HepG2 (cell line): Measurements from ENCODE around the gene DPH1. TPM values are rescaled to one million over a fixed set of nuclear protein-coding genes. Genes with fewer than 3 reads are reported as not detected.

Source experiments
- ATAC-seq: fragments of 200-7000 bp; cut with Tn5 transposase; 3 replicates; pipeline ENCODE4 v1.9.1; 2020; ENCODE audit warnings: mild to moderate bottlenecking, moderate library complexity
- BruUV-seq: library from RNA; stranded (reverse); fragments of 400-500 nt; replicated peaks from 2 replicates; lab custom pipeline; 2021; lab: Mats Ljungman, UMichigan
- CTCF ChIA-PET: fragments of 300-600 bp; formaldehyde crosslinking; extraction: SDS; loops from one replicate; lab custom pipeline; 2021; ENCODE audit warnings: low total read pairs, inconsistent platforms, low intra/inter-chr PET ratio; lab: Yijun Ruan, JAX
- POLR2A ChIA-PET: fragments of 350-600 bp; sonication (Branson Sonifier 250); formaldehyde crosslinking; loops from one replicate; lab custom pipeline; 2020; ENCODE audit warnings: antibody characterized with exemption, inconsistent platforms; lab: Yijun Ruan, JAX
- DNase-seq: peaks from one replicate; pipeline ENCODE4 v3.0.0-alpha.2; 2015; ENCODE audit warnings: low spot score
- FAIRE-seq: peaks from 3 replicates; lab custom pipeline; 2011; peaks lifted over from hg19 to GRCh38; lab: Jason Lieb, UNC
- H2AFZ ChIP-seq: one replicate; pipeline ENCODE4 v1.6.1; 2011; ENCODE audit warnings: low read length, inconsistent platforms
- H3K27ac ChIP-seq: fragments of 300-600 bp; 3 replicates; pipeline ENCODE4 v1.8.0; 2011; ENCODE audit warnings: mixed run types, mild to moderate bottlenecking, mixed read lengths, low read length, inconsistent platforms; ENCODE audit not compliant: insufficient read depth; ENCODE audit errors: extremely low read length
- H3K27me3 ChIP-seq, 2 experiments: fragments of 200-600 bp in 1 of 2; 2 replicates in 1 of 2; 3 replicates in 1 of 2; pipeline versions ENCODE4 v1.6.0 to v1.8.0; 2011; ENCODE audit warnings: low read length in 2 of 2, mild to moderate bottlenecking in 2 of 2, moderate library complexity in 2 of 2, inconsistent platforms in 1 of 2; ENCODE audit not compliant: insufficient read depth in 2 of 2, control insufficient read depth in 1 of 2
- H3K36me3 ChIP-seq, 2 experiments: fragments of 200-600 bp in 1 of 2; replicated peaks in 1 of 2; 2 replicates in 1 of 2; 3 replicates in 1 of 2; pipeline versions ENCODE4 v1.5.1 to v1.8.0; 2011; ENCODE audit warnings: low read length in 2 of 2, inconsistent platforms in 1 of 2; ENCODE audit not compliant: insufficient read depth in 2 of 2, control insufficient read depth in 1 of 2
- H3K4me1 ChIP-seq: 2 replicates; pipeline ENCODE4 v1.5.1; 2012; ENCODE audit warnings: low read length, inconsistent platforms; ENCODE audit not compliant: insufficient read depth
- H3K4me2 ChIP-seq: 2 replicates; pipeline ENCODE4 v1.6.0; 2011; ENCODE audit warnings: low read depth, low read length, inconsistent platforms
- H3K4me3 ChIP-seq, 3 experiments: fragments of 200-600 bp in 1 of 3; sonication (generic), shearing (Covaris generic) in 1 of 3; replicated peaks in 1 of 3; 2 replicates each; pipeline ENCODE4 v1.5.1; 2011 to 2016; ENCODE audit warnings: low read length in 3 of 3, inconsistent platforms in 2 of 3, low read depth in 2 of 3, mild to moderate bottlenecking in 2 of 3, control low read depth in 1 of 3, mixed read lengths in 1 of 3; ENCODE audit not compliant: insufficient read depth in 1 of 3
- H3K79me2 ChIP-seq: one replicate; pipeline ENCODE4 v1.6.1; 2011; ENCODE audit warnings: low read length, inconsistent platforms; ENCODE audit not compliant: insufficient read depth
- H3K9ac ChIP-seq: 2 replicates; pipeline ENCODE4 v1.6.0; 2011; ENCODE audit warnings: mild to moderate bottlenecking, low read depth, low read length, inconsistent platforms; ENCODE audit not compliant: insufficient read depth
- H3K9me3 ChIP-seq: 2 replicates; pipeline ENCODE4 v1.5.1; 2012; ENCODE audit warnings: mild to moderate bottlenecking, low read length
- H4K20me1 ChIP-seq: 2 replicates; pipeline ENCODE4 v1.6.0; 2011; ENCODE audit warnings: inconsistent platforms, mild to moderate bottlenecking, low read length, moderate library complexity; ENCODE audit not compliant: insufficient read depth
- NFAT5 ChIP-seq: sonication (generic); formaldehyde crosslinking; IDR thresholded peaks from 2 replicates; pipeline ENCODE4 v1.4.0; 2020; ENCODE audit warnings: missing genetic modification reagents
- NFATC3 ChIP-seq: sonication (generic); formaldehyde crosslinking; IDR thresholded peaks from 2 replicates; pipeline ENCODE4 v1.5.1; 2020; ENCODE audit warnings: mild to moderate bottlenecking, missing genetic modification reagents
- RAD21 ChIP-seq: fragments of 450-650 bp; formaldehyde crosslinking; IDR thresholded peaks from 2 replicates; pipeline ENCODE4 v1.5.0; 2020; ENCODE audit warnings: mild to moderate bottlenecking
- RFX5 ChIP-seq: IDR thresholded peaks from 2 replicates; pipeline ENCODE4 v1.6.1; 2011; ENCODE audit warnings: low read depth, low read length, improper control_type of control experiment
- SMAD9 ChIP-seq: sonication (generic); formaldehyde crosslinking; IDR thresholded peaks from 2 replicates; pipeline ENCODE4 v1.5.1; 2020; ENCODE audit warnings: mild to moderate bottlenecking, missing genetic modification reagents
- ZNF101 ChIP-seq: sonication (generic); formaldehyde crosslinking; IDR thresholded peaks from 2 replicates; pipeline ENCODE4 v1.4.0; 2020; ENCODE audit warnings: mild to moderate bottlenecking, low read depth, missing genetic modification reagents, borderline replicate concordance
- ZNF282 ChIP-seq: fragments of 450-650 bp; IDR thresholded peaks from 2 replicates; pipeline ENCODE4 v1.6.1; 2018; ENCODE audit not compliant: partially characterized antibody
- ZNF326 ChIP-seq: sonication (generic); formaldehyde crosslinking; IDR thresholded peaks from 2 replicates; pipeline ENCODE4 v1.4.0; 2020; ENCODE audit warnings: missing genetic modification reagents, borderline replicate concordance
- ZNF766 ChIP-seq: sonication (generic); formaldehyde crosslinking; IDR thresholded peaks from 2 replicates; pipeline ENCODE4 v1.5.0; 2020; ENCODE audit warnings: missing genetic modification reagents, borderline replicate concordance
- WGBS: methylation state at CpG from one replicate; pipeline ENCODE4 v1.1.6; 2017; ENCODE audit warnings: low lambda C conversion rate; 5-methylcytosine and 5-hydroxymethylcytosine counted together
- in situ Hi-C: cut with HindIII; loops from 2 replicates; pipeline ENCODE4 v1.10.0; 2017; ENCODE audit warnings: low pct_unique_long_range_greater_than_20kb; ENCODE audit not compliant: extremely low pct_ligation_motif_present
- intact Hi-C: fragments of 100-400 bp; cut with micrococcal nuclease; formaldehyde crosslinking; loops from one replicate; pipeline ENCODE4 v1.10.0; 2022; ENCODE audit not compliant: unreplicated experiment
- polyA plus RNA-seq, 8 experiments: library from polyadenylated mRNA; depleted of rRNA in 3 of 8; stranded (reverse) in 7 of 8; unstranded in 1 of 8; fragments of >200 nt; fragmentation: Illumina TruSeq in 4 of 8; extraction: Trizol in 4 of 8; gene quantifications; 2 replicates each; pipeline versions ENCODE4 v1.2.1 to v1.2.3, GENCODE V29; 2011 to 2016; ENCODE audit warnings: low read depth in 4 of 8, missing spikeins in 1 of 8, mixed read lengths in 1 of 8; ENCODE audit not compliant: insufficient read depth in 1 of 8
- total RNA-seq, 5 experiments: library from RNA; depleted of rRNA; stranded (reverse); fragments of >200 nt; fragmentation: Illumina TruSeq; extraction: Trizol; gene quantifications; 2 replicates each; pipeline ENCODE4 v1.2.3, GENCODE V29; 2016; ENCODE audit warnings: low read depth in 1 of 5
- TF ChIP-seq, protein P1 (sequence below): sonication (generic); formaldehyde crosslinking; IDR thresholded peaks from 2 replicates; pipeline ENCODE4 v1.4.0; 2020; ENCODE audit warnings: missing genetic modification reagents
- TF ChIP-seq, protein P2 (sequence below): sonication (generic); formaldehyde crosslinking; IDR thresholded peaks from 2 replicates; pipeline ENCODE4 v1.4.0; 2020; ENCODE audit warnings: missing genetic modification reagents

The DPH1 gene
- total and polyA plus RNA-seq, 2 of the 13 experiments (the other 11 are each of a cell fraction or from before 2014, with no cell fraction given), result 25.3 to 42.8 TPM

GRCh38 chr17:2048805-2049204 is 18.9 kb downstream of the DPH1 start:
- no TSS peak for BruUV-seq
- Histone ChIP-seq H3K4me3 (peak overlapping the region in 2 of 3 experiments; percentile 70 to 82; a peak in 2 of 6 replicates), H3K27ac (no peak overlapping the region), H3K4me2 (peak overlapping the region; percentile 91), H3K4me1 (peaks cover 30% of the 10 kb centered on the region), H3K27me3 (peaks cover 4 to 22% of the 10 kb centered on the region in 2 experiments; a peak in 4 of 5 replicates), H3K9me3 (no peaks in the 10 kb centered on the region), H3K79me2 (no peaks in the 10 kb centered on the region), H4K20me1 (peaks cover 12% of the 10 kb centered on the region; the same call in 1 of the 2 replicates), H3K36me3 (no peaks in the 10 kb centered on the region), H3K9ac (no peak overlapping the region; the same call in 1 of the 2 replicates), H2AFZ (no peak overlapping the region)
- FAIRE-seq (no peak), DNase-seq (no peak), ATAC-seq (no peak)
- no peak for TF ChIP-seq ZNF101
- TF ChIP-seq SMAD9 (CRISPR knock-in tag), result no peak
- no peak for TF ChIP-seq ZNF326 (CRISPR knock-in tag)
- TF ChIP-seq ZNF766 (CRISPR knock-in tag), result no peak
- TF ChIP-seq, protein P1, sequence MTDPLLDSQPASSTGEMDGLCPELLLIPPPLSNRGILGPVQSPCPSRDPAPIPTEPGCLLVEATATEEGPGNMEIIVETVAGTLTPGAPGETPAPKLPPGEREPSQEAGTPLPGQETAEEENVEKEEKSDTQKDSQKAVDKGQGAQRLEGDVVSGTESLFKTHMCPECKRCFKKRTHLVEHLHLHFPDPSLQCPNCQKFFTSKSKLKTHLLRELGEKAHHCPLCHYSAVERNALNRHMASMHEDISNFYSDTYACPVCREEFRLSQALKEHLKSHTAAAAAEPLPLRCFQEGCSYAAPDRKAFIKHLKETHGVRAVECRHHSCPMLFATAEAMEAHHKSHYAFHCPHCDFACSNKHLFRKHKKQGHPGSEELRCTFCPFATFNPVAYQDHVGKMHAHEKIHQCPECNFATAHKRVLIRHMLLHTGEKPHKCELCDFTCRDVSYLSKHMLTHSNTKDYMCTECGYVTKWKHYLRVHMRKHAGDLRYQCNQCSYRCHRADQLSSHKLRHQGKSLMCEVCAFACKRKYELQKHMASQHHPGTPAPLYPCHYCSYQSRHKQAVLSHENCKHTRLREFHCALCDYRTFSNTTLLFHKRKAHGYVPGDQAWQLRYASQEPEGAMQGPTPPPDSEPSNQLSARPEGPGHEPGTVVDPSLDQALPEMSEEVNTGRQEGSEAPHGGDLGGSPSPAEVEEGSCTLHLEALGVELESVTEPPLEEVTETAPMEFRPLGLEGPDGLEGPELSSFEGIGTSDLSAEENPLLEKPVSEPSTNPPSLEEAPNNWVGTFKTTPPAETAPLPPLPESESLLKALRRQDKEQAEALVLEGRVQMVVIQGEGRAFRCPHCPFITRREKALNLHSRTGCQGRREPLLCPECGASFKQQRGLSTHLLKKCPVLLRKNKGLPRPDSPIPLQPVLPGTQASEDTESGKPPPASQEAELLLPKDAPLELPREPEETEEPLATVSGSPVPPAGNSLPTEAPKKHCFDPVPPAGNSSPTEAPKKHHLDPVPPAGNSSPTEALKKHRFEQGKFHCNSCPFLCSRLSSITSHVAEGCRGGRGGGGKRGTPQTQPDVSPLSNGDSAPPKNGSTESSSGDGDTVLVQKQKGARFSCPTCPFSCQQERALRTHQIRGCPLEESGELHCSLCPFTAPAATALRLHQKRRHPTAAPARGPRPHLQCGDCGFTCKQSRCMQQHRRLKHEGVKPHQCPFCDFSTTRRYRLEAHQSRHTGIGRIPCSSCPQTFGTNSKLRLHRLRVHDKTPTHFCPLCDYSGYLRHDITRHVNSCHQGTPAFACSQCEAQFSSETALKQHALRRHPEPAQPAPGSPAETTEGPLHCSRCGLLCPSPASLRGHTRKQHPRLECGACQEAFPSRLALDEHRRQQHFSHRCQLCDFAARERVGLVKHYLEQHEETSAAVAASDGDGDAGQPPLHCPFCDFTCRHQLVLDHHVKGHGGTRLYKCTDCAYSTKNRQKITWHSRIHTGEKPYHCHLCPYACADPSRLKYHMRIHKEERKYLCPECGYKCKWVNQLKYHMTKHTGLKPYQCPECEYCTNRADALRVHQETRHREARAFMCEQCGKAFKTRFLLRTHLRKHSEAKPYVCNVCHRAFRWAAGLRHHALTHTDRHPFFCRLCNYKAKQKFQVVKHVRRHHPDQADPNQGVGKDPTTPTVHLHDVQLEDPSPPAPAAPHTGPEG (CRISPR knock-in tag), result no peak
- no peak for TF ChIP-seq ZNF282
- TF ChIP-seq RFX5, result no peak
- no peak for TF ChIP-seq NFAT5 (CRISPR knock-in tag)
- TF ChIP-seq NFATC3, result no peak
- TF ChIP-seq RAD21 (CRISPR knock-in tag), result no peak
- TF ChIP-seq, protein P2, sequence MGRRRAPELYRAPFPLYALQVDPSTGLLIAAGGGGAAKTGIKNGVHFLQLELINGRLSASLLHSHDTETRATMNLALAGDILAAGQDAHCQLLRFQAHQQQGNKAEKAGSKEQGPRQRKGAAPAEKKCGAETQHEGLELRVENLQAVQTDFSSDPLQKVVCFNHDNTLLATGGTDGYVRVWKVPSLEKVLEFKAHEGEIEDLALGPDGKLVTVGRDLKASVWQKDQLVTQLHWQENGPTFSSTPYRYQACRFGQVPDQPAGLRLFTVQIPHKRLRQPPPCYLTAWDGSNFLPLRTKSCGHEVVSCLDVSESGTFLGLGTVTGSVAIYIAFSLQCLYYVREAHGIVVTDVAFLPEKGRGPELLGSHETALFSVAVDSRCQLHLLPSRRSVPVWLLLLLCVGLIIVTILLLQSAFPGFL (CRISPR knock-in tag), result no peak
- ChIA-PET CTCF (no interaction called here), POLR2A (no interaction called here)
- in situ Hi-C loops, result loop anchor here (25.0 kb wide), 1 partner anchor 337 kb away; the partner anchor contains the start of genes TLCD2 and WDR81
- 2% methylated on average over 9 of the region's 9 CpGs for WGBS
- intact Hi-C loops, result no loop called here
